ENCODE measurements around the gene PCYT2.

PCYT2 gene

GRCh38 chr17:81910840-81911276 lies 341 bp downstream of the PCYT2 start:
- TF ChIP-seq SIN3A (IDR thresholded peaks at IDR 0.05; ENCODE audit: borderline replicate concordance, insufficient read depth, low read length) = no peak
- TF ChIP-seq REST (IDR thresholded peaks at IDR 0.05; ENCODE audit: insufficient read depth in 1 of 2, low read depth in 2 of 2, low read length in 2 of 2) = no peak
- no peak for TF ChIP-seq TAF1 (IDR thresholded peaks at IDR 0.05; ENCODE audit: borderline replicate concordance, insufficient read depth, low read length)
- no peak for TF ChIP-seq FOXP2 (optimal IDR thresholded peaks at IDR 0.05; ENCODE audit: borderline replicate concordance, extremely low read depth, extremely low read length, insufficient read depth)
- no peak for TF ChIP-seq POLR2AphosphoS5 (IDR thresholded peaks at IDR 0.05; ENCODE audit: low read depth, low read length)

DNA sequence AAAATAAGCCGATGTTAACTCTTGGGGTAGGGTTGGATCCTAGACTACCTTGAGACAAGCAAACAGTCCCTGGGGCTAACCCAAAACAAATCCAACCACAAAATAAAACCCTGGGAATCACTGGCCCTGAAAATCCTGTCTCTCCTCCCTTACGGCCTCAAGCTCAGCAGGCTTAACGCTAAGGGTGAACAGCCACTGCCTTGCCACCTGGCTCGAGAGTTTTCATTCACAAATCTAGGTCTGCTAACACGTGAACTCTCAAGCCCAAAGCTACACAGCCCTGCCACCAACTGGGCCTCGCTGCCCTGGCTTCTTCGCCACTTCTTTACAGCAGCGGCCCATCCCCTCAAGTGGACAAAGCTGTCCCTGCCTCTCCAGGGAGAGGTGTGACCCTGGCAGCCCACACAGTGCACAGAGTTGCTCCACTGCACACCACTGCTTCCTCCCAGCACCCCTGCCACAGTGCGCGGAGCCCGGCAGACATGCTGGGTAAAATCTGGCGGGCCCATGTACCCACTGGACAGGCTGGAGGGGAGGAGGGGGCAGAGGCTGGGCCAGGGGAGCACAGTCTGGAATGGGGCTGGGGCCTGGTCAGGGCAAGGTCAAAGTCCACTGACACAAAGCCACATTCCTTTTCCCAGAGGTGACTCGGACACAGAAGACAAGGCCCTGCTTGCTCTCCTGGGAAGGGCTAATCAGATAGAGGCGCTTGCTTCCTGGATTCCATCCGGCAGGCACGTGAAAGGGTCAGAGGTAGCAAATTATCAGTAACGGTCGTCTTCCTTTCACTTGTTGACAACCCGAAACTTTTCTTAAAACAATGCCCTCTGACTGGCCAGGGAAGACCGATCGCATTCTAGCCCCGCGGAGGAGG lies 996 bp downstream of the PCYT2 start:
- TF ChIP-seq FOXP2 (optimal IDR thresholded peaks at IDR 0.05; ENCODE audit: borderline replicate concordance, extremely low read depth, extremely low read length, insufficient read depth) = no peak
- TF ChIP-seq TAF1 (IDR thresholded peaks at IDR 0.05; ENCODE audit: borderline replicate concordance, insufficient read depth, low read length) = no peak
- TF ChIP-seq REST (IDR thresholded peaks at IDR 0.05; ENCODE audit: insufficient read depth in 1 of 2, low read depth in 2 of 2, low read length in 2 of 2) = no peak
- TF ChIP-seq POLR2AphosphoS5 (IDR thresholded peaks at IDR 0.05; ENCODE audit: low read depth, low read length) = no peak
- TF ChIP-seq SIN3A (IDR thresholded peaks at IDR 0.05; ENCODE audit: borderline replicate concordance, insufficient read depth, low read length) = no peak

DNA sequence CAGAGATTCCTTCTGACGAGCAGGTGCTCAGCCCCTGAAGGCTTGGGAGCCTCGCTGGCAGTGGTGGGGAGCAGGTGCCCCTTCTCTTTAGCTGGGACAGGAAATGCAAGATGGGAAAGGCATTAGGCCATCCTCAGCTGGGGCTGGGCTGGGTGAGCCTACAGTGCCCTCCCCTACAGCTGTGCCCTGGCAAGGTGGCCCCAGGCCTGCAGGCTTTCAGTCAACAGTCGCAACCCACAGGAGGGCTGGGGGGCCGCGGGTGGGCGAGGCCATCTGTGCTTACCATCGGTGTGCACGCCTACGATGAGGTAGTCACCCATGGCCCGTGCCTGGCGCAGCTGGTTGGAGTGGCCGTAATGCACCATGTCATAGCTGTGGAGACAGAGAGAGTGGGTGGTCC lies 2.0 kb downstream of the PCYT2 start:
- TF ChIP-seq TAF1 (IDR thresholded peaks at IDR 0.05; ENCODE audit: borderline replicate concordance, insufficient read depth, low read length) (no peak), POLR2AphosphoS5 (IDR thresholded peaks at IDR 0.05; ENCODE audit: low read depth, low read length) (no peak), FOXP2 (optimal IDR thresholded peaks at IDR 0.05; ENCODE audit: borderline replicate concordance, extremely low read depth, extremely low read length, insufficient read depth) (no peak), SIN3A (IDR thresholded peaks at IDR 0.05; ENCODE audit: borderline replicate concordance, insufficient read depth, low read length) (no peak), REST (IDR thresholded peaks at IDR 0.05; ENCODE audit: insufficient read depth in 1 of 2, low read depth in 2 of 2, low read length in 2 of 2) (no peak)

- TF ChIP-seq POLR2AphosphoS5 (IDR thresholded peaks at IDR 0.05; ENCODE audit: low read depth, low read length) (no peak), FOXP2 (optimal IDR thresholded peaks at IDR 0.05; ENCODE audit: borderline replicate concordance, extremely low read depth, extremely low read length, insufficient read depth) (no peak)
Measured at GRCh38 chr17:81908793-81909192, 2.4 kb downstream of the PCYT2 start.

GRCh38 chr17:81907219-81908145 lies 3.7 kb downstream of the PCYT2 start:
- TF ChIP-seq TAF1 (IDR thresholded peaks at IDR 0.05; ENCODE audit: borderline replicate concordance, insufficient read depth, low read length) (no peak), SIN3A (IDR thresholded peaks at IDR 0.05; ENCODE audit: borderline replicate concordance, insufficient read depth, low read length) (no peak), FOXP2 (optimal IDR thresholded peaks at IDR 0.05; ENCODE audit: borderline replicate concordance, extremely low read depth, extremely low read length, insufficient read depth) (no peak), REST (IDR thresholded peaks at IDR 0.05; ENCODE audit: insufficient read depth in 1 of 2, low read depth in 2 of 2, low read length in 2 of 2) (no peak), POLR2AphosphoS5 (IDR thresholded peaks at IDR 0.05; ENCODE audit: low read depth, low read length) (no peak)

Data from PFSK-1 (cell line).